ENCODE measurements around the gene RGS12.
A peak's percentile ranks its signal among the peaks of the same experiment; 100 is the strongest.

Gene RGS12

GRCh38 chr4:3291411-3291968, 1.3 kb upstream of the RGS12 start:
- DNase-seq (ENCODE audit: low read depth, low spot score), result no peak
- no peaks in the 10 kb centered on the region for H3K36me3 ChIP-seq (ENCODE audit: insufficient read depth, low read length)
- peak overlapping the region; percentile 79 for H3K9ac ChIP-seq (ENCODE audit: insufficient read length)
- peak overlapping the region; percentile 95 for H3K4me3 ChIP-seq
- H3K27ac ChIP-seq, result no peak overlapping the region
- TF ChIP-seq FOXP2 (optimal IDR thresholded peaks at IDR 0.05; ENCODE audit: control extremely low read depth, extremely low read length, insufficient read depth) (no peak), POLR2AphosphoS5 (IDR thresholded peaks at IDR 0.05; ENCODE audit: borderline replicate concordance, low read depth, low read length) (no peak), EZH2 (IDR thresholded peaks at IDR 0.05) (no peak)
- H3K9me3 ChIP-seq (ENCODE audit: low read depth, low read length), result no peaks in the 10 kb centered on the region

DNA sequence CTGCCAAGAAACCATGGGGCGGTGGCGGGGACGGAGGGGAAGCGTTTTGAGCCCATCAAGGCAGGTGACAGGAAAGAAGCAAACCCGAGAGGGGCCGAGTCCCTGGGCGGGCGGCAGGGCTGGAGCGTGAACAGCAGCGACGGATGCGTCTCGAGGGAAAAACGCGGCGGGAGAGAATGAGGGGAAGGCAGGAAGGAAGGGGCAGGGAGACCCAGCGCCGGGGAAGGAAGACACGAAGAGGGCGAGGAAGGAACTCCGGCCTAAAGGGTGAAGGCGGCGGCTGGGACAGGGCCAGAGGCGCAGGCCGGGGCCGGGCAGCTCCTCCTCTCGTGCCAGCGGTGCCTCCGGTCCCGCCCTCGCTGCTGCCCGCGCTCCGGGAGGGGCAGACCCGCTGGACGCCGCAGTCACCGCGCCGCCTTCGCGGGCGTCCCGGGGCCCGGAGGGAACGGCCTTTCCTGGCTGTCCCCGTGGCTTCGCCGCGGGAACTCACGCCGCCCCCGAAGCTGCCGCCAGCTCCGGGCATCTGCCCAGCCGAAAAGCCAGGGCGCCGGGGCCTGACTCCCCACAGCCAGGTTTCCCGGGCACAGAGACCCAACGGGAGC, 751 bp upstream of the RGS12 start:
- TF ChIP-seq FOXP2 (optimal IDR thresholded peaks at IDR 0.05; ENCODE audit: control extremely low read depth, extremely low read length, insufficient read depth) (no peak), EZH2 (IDR thresholded peaks at IDR 0.05) (no peak), POLR2AphosphoS5 (IDR thresholded peaks at IDR 0.05; ENCODE audit: borderline replicate concordance, low read depth, low read length) (no peak)
- no peaks in the 10 kb centered on the region for H3K36me3 ChIP-seq (ENCODE audit: insufficient read depth, low read length)
- H3K27ac ChIP-seq, result no peak overlapping the region
- H3K9ac ChIP-seq (ENCODE audit: insufficient read length), result peak overlapping the region; percentile 79
- no peak for DNase-seq (ENCODE audit: low read depth, low spot score)
- H3K9me3 ChIP-seq (ENCODE audit: low read depth, low read length), result no peaks in the 10 kb centered on the region
- peak overlapping the region; percentile 95 for H3K4me3 ChIP-seq

GRCh38 chr4:3293401-3294391, 875 bp downstream of the RGS12 start:
- H3K9ac ChIP-seq (ENCODE audit: insufficient read length), result peak overlapping the region; percentile 89
- TF ChIP-seq POLR2AphosphoS5 (IDR thresholded peaks at IDR 0.05; ENCODE audit: borderline replicate concordance, low read depth, low read length), result no peak
- TF ChIP-seq EZH2 (IDR thresholded peaks at IDR 0.05), result no peak
- TF ChIP-seq FOXP2 (optimal IDR thresholded peaks at IDR 0.05; ENCODE audit: control extremely low read depth, extremely low read length, insufficient read depth), result no peak
- no peak for DNase-seq (ENCODE audit: low read depth, low spot score)
- H3K9me3 ChIP-seq (ENCODE audit: low read depth, low read length), result no peaks in the 10 kb centered on the region
- H3K27ac ChIP-seq, result no peak overlapping the region
- H3K36me3 ChIP-seq (ENCODE audit: insufficient read depth, low read length), result no peaks in the 10 kb centered on the region
- H3K4me3 ChIP-seq, result peak overlapping the region; percentile 97

- Histone ChIP-seq H3K36me3 (ENCODE audit: insufficient read depth, low read length) (no peaks in the 10 kb centered on the region), H3K27ac (no peak overlapping the region), H3K4me3 (peak overlapping the region; percentile 97; the same call in 1 of the 2 replicates), H3K9ac (ENCODE audit: insufficient read length) (no peak overlapping the region), H3K9me3 (ENCODE audit: low read depth, low read length) (no peaks in the 10 kb centered on the region)
- TF ChIP-seq FOXP2 (optimal IDR thresholded peaks at IDR 0.05; ENCODE audit: control extremely low read depth, extremely low read length, insufficient read depth) (no peak), POLR2AphosphoS5 (IDR thresholded peaks at IDR 0.05; ENCODE audit: borderline replicate concordance, low read depth, low read length) (no peak), EZH2 (IDR thresholded peaks at IDR 0.05) (no peak)
- DNase-seq (ENCODE audit: low read depth, low spot score), result no peak
Observed at GRCh38 chr4:3294401-3295241, 1.8 kb downstream of the RGS12 start.

- TF ChIP-seq POLR2AphosphoS5 (IDR thresholded peaks at IDR 0.05; ENCODE audit: borderline replicate concordance, low read depth, low read length) (no peak), FOXP2 (optimal IDR thresholded peaks at IDR 0.05; ENCODE audit: control extremely low read depth, extremely low read length, insufficient read depth) (no peak), EZH2 (IDR thresholded peaks at IDR 0.05) (no peak)
- Histone ChIP-seq H3K27ac (no peak overlapping the region), H3K4me3 (no peak overlapping the region), H3K9ac (ENCODE audit: insufficient read length) (no peak overlapping the region), H3K9me3 (ENCODE audit: low read depth, low read length) (no peaks in the 10 kb centered on the region), H3K36me3 (ENCODE audit: insufficient read depth, low read length) (no peaks in the 10 kb centered on the region)
- DNase-seq (ENCODE audit: low read depth, low spot score), result no peak
Observed at GRCh38 chr4:3295837-3296624, 3.2 kb downstream of the RGS12 start.

GRCh38 chr4:3296651-3297050, 3.8 kb downstream of the RGS12 start:
- TF ChIP-seq EZH2 (IDR thresholded peaks at IDR 0.05), result no peak
- TF ChIP-seq POLR2AphosphoS5 (IDR thresholded peaks at IDR 0.05; ENCODE audit: borderline replicate concordance, low read depth, low read length), result no peak
- no peak for TF ChIP-seq FOXP2 (optimal IDR thresholded peaks at IDR 0.05; ENCODE audit: control extremely low read depth, extremely low read length, insufficient read depth)
- no peak for DNase-seq (ENCODE audit: low read depth, low spot score)
- Histone ChIP-seq H3K4me3 (no peak overlapping the region), H3K27ac (no peak overlapping the region), H3K9ac (ENCODE audit: insufficient read length) (no peak overlapping the region), H3K36me3 (ENCODE audit: insufficient read depth, low read length) (no peaks in the 10 kb centered on the region), H3K9me3 (ENCODE audit: low read depth, low read length) (no peaks in the 10 kb centered on the region)

All from SK-N-MC (cell line).